Activated CD8-positive, alpha-beta T cell treated with anti-CD3 and anti-CD28 coated beads for 36 hours (primary cell): Measurements from ENCODE around the gene OMA1. TPM values are rescaled to one million over a fixed set of nuclear protein-coding genes. Genes with fewer than 3 reads are reported as not detected.

Experiments
- ATAC-seq: fragments of 200-7000 bp; cut with Tn5 transposase; one replicate; pipeline ENCODE4 v1.10.0; 2021; ENCODE audit warnings: mild to moderate bottlenecking, moderate library complexity
- CTCF ChIA-PET: fragments of 350-600 bp; sonication (Branson Sonifier 250); formaldehyde crosslinking; loops from one replicate; lab custom pipeline; 2021; ENCODE audit warnings: antibody characterized with exemption; lab: Charles Lee
- POLR2A ChIA-PET: fragments of 350-600 bp; sonication (Branson Sonifier 250); formaldehyde crosslinking; loops from one replicate; lab custom pipeline; 2021; ENCODE audit warnings: antibody characterized with exemption; lab: Charles Lee
- DNase-seq: peaks from one replicate; pipeline ENCODE4 v3.0.0-alpha.2; 2020
- H3K27ac Mint-ChIP-seq: one replicate; pipeline ENCODE4 v1.8.0; 2021; ENCODE audit warnings: mild to moderate bottlenecking, mixed read lengths
- H3K27me3 Mint-ChIP-seq: one replicate; pipeline ENCODE4 v1.8.0; 2021; ENCODE audit warnings: mixed read lengths
- H3K36me3 Mint-ChIP-seq: one replicate; pipeline ENCODE4 v1.8.0; 2021; ENCODE audit warnings: low read depth, mixed read lengths
- H3K4me1 Mint-ChIP-seq: one replicate; pipeline ENCODE4 v1.8.0; 2021; ENCODE audit warnings: low read depth, mixed read lengths
- H3K4me3 Mint-ChIP-seq: one replicate; pipeline ENCODE4 v1.8.0; 2021; ENCODE audit warnings: mild to moderate bottlenecking, moderate library complexity, mixed read lengths
- H3K9me3 Mint-ChIP-seq: one replicate; pipeline ENCODE4 v1.8.0; 2021; ENCODE audit warnings: mixed read lengths
- CTCF ChIP-seq: fragments of 200-600 bp; IDR thresholded peaks from one replicate; pipeline ENCODE4 v1.8.0; 2022; ENCODE audit warnings: antibody characterized with exemption, mild to moderate bottlenecking
- intact Hi-C: fragments of 100-400 bp; cut with micrococcal nuclease; formaldehyde crosslinking; loops from one replicate; pipeline ENCODE4 v1.10.0; 2022
- total RNA-seq, 2 experiments: library from RNA; stranded (reverse); gene quantifications; one replicate each; pipeline ENCODE4 v1.2.3, GENCODE V29; 2021

OMA1 gene
- total RNA-seq, 2 experiments from 2014 or later: 14.7 to 14.9 TPM

DNA sequence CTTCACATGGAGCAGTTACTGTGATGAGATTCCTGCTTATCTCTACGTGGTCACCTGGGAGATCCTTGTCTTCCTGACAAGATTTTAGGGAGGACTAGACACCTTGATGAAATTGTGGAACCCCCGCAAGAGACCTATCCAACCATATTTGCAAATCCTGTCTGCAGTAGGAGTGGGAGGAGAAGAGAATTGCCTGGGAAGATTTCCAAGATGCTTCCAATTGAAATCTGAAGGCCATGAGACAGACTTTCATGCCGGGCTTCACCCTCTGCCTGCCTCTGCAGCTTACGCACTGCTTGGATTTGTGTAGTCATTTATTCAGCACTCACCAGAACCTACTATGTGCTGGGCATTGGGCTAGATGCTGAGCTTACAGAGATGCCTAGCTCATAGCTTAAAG is 106.6 kb downstream of the OMA1 start:
- H3K9me3 Mint-ChIP-seq: no peaks in the 10 kb centered on the region
- no peak for TF ChIP-seq CTCF
- ChIA-PET POLR2A (no interaction called here), CTCF (no interaction called here)
- ATAC-seq (no peak), DNase-seq (no peak)
- H3K4me1 Mint-ChIP-seq: no peaks in the 10 kb centered on the region
- intact Hi-C loops: no loop called here
- H3K36me3 Mint-ChIP-seq: no peaks in the 10 kb centered on the region
- H3K4me3 Mint-ChIP-seq: no peak overlapping the region
- H3K27ac Mint-ChIP-seq: no peak overlapping the region
- H3K27me3 Mint-ChIP-seq: no peaks in the 10 kb centered on the region

- ChIA-PET CTCF (no interaction called here), POLR2A (no interaction called here)
- no peak for ATAC-seq
- Mint-ChIP-seq H3K27ac (no peak overlapping the region), H3K4me3 (no peak overlapping the region), H3K27me3 (no peaks in the 10 kb centered on the region), H3K36me3 (no peaks in the 10 kb centered on the region), H3K9me3 (no peaks in the 10 kb centered on the region), H3K4me1 (no peaks in the 10 kb centered on the region)
- no peak for DNase-seq
- no peak for TF ChIP-seq CTCF
- intact Hi-C loops: no loop called here
Measured at GRCh38 chr1:58438468-58438867, 108.1 kb downstream of the OMA1 start.

DNA sequence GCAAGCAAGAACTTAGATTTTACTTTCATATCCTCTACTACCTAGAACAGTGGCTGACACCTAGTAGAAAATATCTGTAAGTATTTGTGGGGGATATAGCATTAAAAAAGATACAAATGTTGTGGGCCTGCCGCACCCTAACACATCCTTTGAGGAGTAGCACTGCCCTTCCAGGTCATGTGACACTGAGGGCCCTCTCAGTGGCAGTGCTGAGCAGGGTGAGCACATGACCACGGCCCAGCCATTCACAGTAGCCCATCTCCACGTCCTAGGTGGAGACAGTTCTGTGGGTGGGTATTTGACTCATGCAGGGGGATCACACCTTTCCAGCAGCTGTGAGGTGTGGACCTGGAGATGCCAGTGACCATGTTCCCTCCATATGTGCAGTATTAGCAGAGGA is 108.9 kb downstream of the OMA1 start:
- no peak for TF ChIP-seq CTCF
- Mint-ChIP-seq H3K9me3 (no peaks in the 10 kb centered on the region), H3K4me3 (no peak overlapping the region), H3K36me3 (no peaks in the 10 kb centered on the region), H3K4me1 (no peaks in the 10 kb centered on the region), H3K27me3 (no peaks in the 10 kb centered on the region), H3K27ac (no peak overlapping the region)
- intact Hi-C loops: no loop called here
- POLR2A ChIA-PET: no interaction called here
- DNase-seq: no peak
- ATAC-seq: no peak
- CTCF ChIA-PET: no interaction called here

- no peaks in the 10 kb centered on the region for H3K27me3 Mint-ChIP-seq
- POLR2A ChIA-PET: no interaction called here
- intact Hi-C loops: no loop called here
Measured at GRCh38 chr1:58436615-58437297, 109.8 kb downstream of the OMA1 start.

More at GRCh38 chr1:58436615-58437297, 109.8 kb downstream of the OMA1 start:
- ATAC-seq: no peak
- no peak overlapping the region for H3K27ac Mint-ChIP-seq
- no peak for TF ChIP-seq CTCF
- H3K9me3 Mint-ChIP-seq: no peaks in the 10 kb centered on the region
- no peaks in the 10 kb centered on the region for H3K36me3 Mint-ChIP-seq
- no peak overlapping the region for H3K4me3 Mint-ChIP-seq
- CTCF ChIA-PET: no interaction called here
- H3K4me1 Mint-ChIP-seq: no peaks in the 10 kb centered on the region
- DNase-seq: no peak
